H1 (cell line): ENCODE data around the gene RRH. TPM values are rescaled to one million over a fixed set of nuclear protein-coding genes. Genes with fewer than 3 reads are reported as not detected.

Source experiments
- CTCF ChIA-PET: fragments of 300-600 bp; sonication (Branson Sonifier 250); formaldehyde crosslinking; loops from one replicate; lab custom pipeline; 2021; ENCODE audit not compliant: partially characterized antibody; lab: Charles Lee
- POLR2A ChIA-PET: fragments of 300-600 bp; sonication (Branson Sonifier 250); formaldehyde crosslinking; loops from one replicate; lab custom pipeline; 2021; ENCODE audit warnings: inconsistent platforms; ENCODE audit not compliant: partially characterized antibody; lab: Charles Lee
- DNase-seq, 2 experiments: peaks; one replicate each; pipeline versions ENCODE4 v3.0.0 to v3.0.0-alpha.2; 2010 to 2022; ENCODE audit warnings: low spot score in 2 of 2, low read depth in 1 of 2, mixed read lengths in 1 of 2
- FAIRE-seq: peaks from 2 replicates; lab custom pipeline; 2011; peaks lifted over from hg19 to GRCh38; lab: Jason Lieb, UNC
- H2AFZ ChIP-seq: 2 replicates; pipeline ENCODE4 v1.8.1; 2012; ENCODE audit warnings: low read length, inconsistent platforms
- H2AK5ac ChIP-seq: 2 replicates; pipeline ENCODE4 v1.6.1; 2013; ENCODE audit warnings: low read depth, low read length
- H2BK120ac ChIP-seq: replicated peaks from 2 replicates; pipeline ENCODE3; 2013; ENCODE audit warnings: low read depth, low read length, inconsistent platforms
- H2BK12ac ChIP-seq: 2 replicates; pipeline ENCODE4 v1.6.1; 2013; ENCODE audit warnings: low read depth, low read length
- H2BK15ac ChIP-seq: 2 replicates; pipeline ENCODE4 v1.6.1; 2013; ENCODE audit warnings: low read length
- H2BK20ac ChIP-seq: 2 replicates; pipeline ENCODE4 v1.6.1; 2013; ENCODE audit warnings: low read length
- H2BK5ac ChIP-seq: 2 replicates; pipeline ENCODE4 v1.6.1; 2013; ENCODE audit warnings: low read depth, low read length
- H3K14ac ChIP-seq: 2 replicates; pipeline ENCODE4 v1.6.1; 2013; ENCODE audit warnings: inconsistent platforms; ENCODE audit not compliant: insufficient read length
- H3K18ac ChIP-seq: 2 replicates; pipeline ENCODE4 v1.6.1; 2013; ENCODE audit warnings: low read length; ENCODE audit errors: extremely low read depth
- H3K23ac ChIP-seq: 2 replicates; pipeline ENCODE4 v1.6.1; 2013; ENCODE audit warnings: inconsistent platforms; ENCODE audit not compliant: insufficient read length
- H3K23me2 ChIP-seq: 2 replicates; pipeline ENCODE4 v1.6.1; 2013; ENCODE audit warnings: low read depth, low read length
- H3K27ac ChIP-seq: 2 replicates; pipeline ENCODE4 v1.6.1; 2011; ENCODE audit warnings: low read depth, low read length, inconsistent platforms
- H3K27me3 ChIP-seq, 4 experiments: replicated peaks in 1 of 4; 1 replicate in 1 of 4; 2 replicates in 3 of 4; pipeline versions ENCODE4 v1.6.1 to v1.8.1; 2011 to 2013; ENCODE audit warnings: low read length in 3 of 4, mild to moderate bottlenecking in 3 of 4, inconsistent platforms in 2 of 4, mixed read lengths in 2 of 4, moderate library complexity in 1 of 4; ENCODE audit not compliant: control insufficient read depth in 3 of 4, insufficient read depth in 3 of 4; ENCODE audit errors: extremely low read depth in 1 of 4
- H3K36me3 ChIP-seq, 4 experiments: 2 replicates each; pipeline versions ENCODE4 v1.6.1 to v1.8.1; 2011 to 2013; ENCODE audit warnings: mild to moderate bottlenecking in 4 of 4, low read length in 3 of 4, moderate library complexity in 2 of 4, control low read depth in 1 of 4, inconsistent platforms in 1 of 4; ENCODE audit not compliant: insufficient read depth in 4 of 4, control insufficient read depth in 2 of 4
- H3K4ac ChIP-seq: replicated peaks from 2 replicates; pipeline ENCODE3; 2013; ENCODE audit warnings: low read length, low read depth, mixed read lengths, inconsistent platforms; ENCODE audit not compliant: insufficient read length
- H3K4me1 ChIP-seq, 4 experiments: replicated peaks in 1 of 4; 1 replicate in 1 of 4; 2 replicates in 3 of 4; pipeline versions ENCODE4 v1.6.1 to v1.8.1; 2011 to 2013; ENCODE audit warnings: low read length in 3 of 4, inconsistent platforms in 2 of 4, mixed read lengths in 1 of 4; ENCODE audit not compliant: insufficient read depth in 4 of 4, control insufficient read depth in 3 of 4
- H3K4me2 ChIP-seq, 2 experiments: 2 replicates each; pipeline versions ENCODE4 v1.6.1 to v1.8.1; 2011 to 2013; ENCODE audit warnings: low read depth in 2 of 2, low read length in 2 of 2, control low read depth in 1 of 2, inconsistent platforms in 1 of 2, mild to moderate bottlenecking in 1 of 2; ENCODE audit not compliant: insufficient read depth in 1 of 2
- H3K4me3 ChIP-seq, 4 experiments: fragments of 200-600, 300-600 bp in 1 of 4; sonication (generic), shearing (Covaris generic), sonication (Bioruptor Twin) in 1 of 4; 2 replicates each; pipeline versions ENCODE4 v1.5.1 to v1.8.1; 2011 to 2016; ENCODE audit warnings: low read length in 4 of 4, low read depth in 3 of 4, control low read depth in 2 of 4, inconsistent platforms in 2 of 4, mild to moderate bottlenecking in 2 of 4, mixed read lengths in 1 of 4, moderate library complexity in 1 of 4; ENCODE audit not compliant: insufficient read depth in 2 of 4; ENCODE audit errors: extremely low read depth in 1 of 4
- H3K56ac ChIP-seq: replicated peaks from 2 replicates; pipeline ENCODE3; 2013; ENCODE audit warnings: low read depth, mild to moderate bottlenecking, mixed read lengths, low read length, inconsistent platforms; ENCODE audit not compliant: insufficient read length
- H3K79me1 ChIP-seq: 2 replicates; pipeline ENCODE4 v1.6.1; 2013; ENCODE audit warnings: low read depth, low read length, control low read depth
- H3K79me2 ChIP-seq, 2 experiments: 2 replicates each; pipeline versions ENCODE4 v1.6.1 to v1.8.1; 2012 to 2013; ENCODE audit warnings: low read length in 2 of 2, mild to moderate bottlenecking in 2 of 2, inconsistent platforms in 1 of 2; ENCODE audit not compliant: insufficient read depth in 2 of 2, control insufficient read depth in 1 of 2
- H3K9ac ChIP-seq, 4 experiments: replicated peaks in 1 of 4; 1 replicate in 1 of 4; 2 replicates in 3 of 4; pipeline versions ENCODE4 v1.6.1 to v1.8.1; 2011 to 2013; ENCODE audit warnings: low read depth in 3 of 4, low read length in 3 of 4, control low read depth in 2 of 4, mild to moderate bottlenecking in 2 of 4, moderate library complexity in 2 of 4, inconsistent platforms in 1 of 4; ENCODE audit errors: extremely low read depth in 1 of 4
- H3K9me3 ChIP-seq, 2 experiments: 2 replicates each; pipeline versions ENCODE4 v1.6.1 to v1.8.1; 2012 to 2013; ENCODE audit warnings: mild to moderate bottlenecking in 2 of 2, moderate library complexity in 2 of 2, control low read depth in 1 of 2, inconsistent platforms in 1 of 2, low read depth in 1 of 2, low read length in 1 of 2, mixed read lengths in 1 of 2; ENCODE audit not compliant: insufficient read depth in 2 of 2
- H4K20me1 ChIP-seq, 2 experiments: replicated peaks in 1 of 2; 2 replicates each; pipeline versions ENCODE3 to v1.8.1; 2011 to 2013; ENCODE audit warnings: inconsistent platforms in 2 of 2, low read length in 2 of 2, mild to moderate bottlenecking in 1 of 2; ENCODE audit not compliant: insufficient read depth in 2 of 2, control insufficient read depth in 1 of 2
- H4K5ac ChIP-seq: 2 replicates; pipeline ENCODE4 v1.6.1; 2013; ENCODE audit warnings: low read length, low read depth, mixed read lengths, inconsistent platforms; ENCODE audit not compliant: insufficient read length
- H4K8ac ChIP-seq: 2 replicates; pipeline ENCODE4 v1.8.0; 2013; ENCODE audit warnings: mild to moderate bottlenecking, moderate library complexity, low read length, inconsistent platforms; ENCODE audit not compliant: insufficient read depth; ENCODE audit errors: extremely low read depth
- H4K91ac ChIP-seq: replicated peaks from 2 replicates; pipeline ENCODE3; 2013; ENCODE audit warnings: low read length, mixed read lengths, inconsistent platforms; ENCODE audit not compliant: insufficient read length
- BRCA1 ChIP-seq: IDR thresholded peaks from 2 replicates; pipeline ENCODE4 v1.6.1; 2012; ENCODE audit warnings: low read depth, low read length, improper control_type of control experiment
- CBX5 ChIP-seq: fragments of 300-800, 300-1000 bp; sonication (generic); IDR thresholded peaks from 2 replicates; pipeline ENCODE4 v1.7.1; 2016; ENCODE audit warnings: antibody characterized with exemption, low read length, low read depth
- CEBPB ChIP-seq: IDR thresholded peaks from 2 replicates; pipeline ENCODE4 v1.6.1; 2012; ENCODE audit warnings: low read depth, low read length
- CHD1 ChIP-seq: IDR thresholded peaks from 2 replicates; pipeline ENCODE4 v1.6.1; 2012; ENCODE audit warnings: low read depth, low read length, improper control_type of control experiment
- EGR1 ChIP-seq: IDR thresholded peaks from 2 replicates; pipeline ENCODE4 v1.6.1; 2011; ENCODE audit warnings: low read depth, low read length, borderline replicate concordance
- KDM1A ChIP-seq: fragments of 200-600, 300-600 bp; sonication (generic); IDR thresholded peaks from 2 replicates; pipeline ENCODE4 v1.7.1; 2016; ENCODE audit warnings: mild to moderate bottlenecking, low read length, borderline replicate concordance
- POLR2A ChIP-seq, 2 experiments: IDR thresholded peaks; 1 replicate in 1 of 2; 2 replicates in 1 of 2; pipeline ENCODE4 v1.6.1; 2011; ENCODE audit warnings: low read depth in 2 of 2, low read length in 2 of 2, mild to moderate bottlenecking in 2 of 2; ENCODE audit errors: control extremely low read depth in 1 of 2
- SRF ChIP-seq: IDR thresholded peaks from 2 replicates; pipeline ENCODE4 v1.6.1; 2011; ENCODE audit warnings: mild to moderate bottlenecking, low read depth, low read length, moderate library complexity
- TAF1 ChIP-seq: IDR thresholded peaks from 2 replicates; pipeline ENCODE4 v1.6.1; 2011; ENCODE audit warnings: mild to moderate bottlenecking, low read depth, low read length
- WGBS, 2 experiments: shearing (Covaris generic) in 1 of 2; methylation state at CpG; one replicate each; pipeline versions ENCODE4 v1.1.6 to v1.1.7; 2013 to 2015; ENCODE audit warnings: low lambda C conversion rate in 2 of 2, mixed read lengths in 2 of 2, inconsistent platforms in 1 of 2, low coverage in 1 of 2, missing lambda C conversion rate in 1 of 2; ENCODE audit not compliant: insufficient replicate concordance in 2 of 2, insufficient coverage in 1 of 2, insufficient read length in 1 of 2; ENCODE audit errors: extremely low coverage in 1 of 2, missing lambda C conversion rate in 1 of 2; 5-methylcytosine and 5-hydroxymethylcytosine counted together
- polyA plus RNA-seq, 7 experiments: library from polyadenylated mRNA; depleted of rRNA in 3 of 7; stranded (reverse) in 5 of 7; unstranded in 2 of 7; fragments of >200 nt in 5 of 7; fragments of 200-250 nt in 2 of 7; gene quantifications; 1 replicate in 5 of 7; 2 replicates in 1 of 7; 4 replicates in 1 of 7; pipeline versions ENCODE4 v1.2.1 to v1.2.3, GENCODE V29; 2011 to 2013; ENCODE audit warnings: missing spikeins in 2 of 7, mixed read lengths in 2 of 7
- total RNA-seq: library from RNA; stranded (reverse); fragmentation: NEBNext Ultra II Directional; extraction: Animal tissue kit (Norgen Biotek cat#: 25700); gene quantifications from 2 replicates; pipeline ENCODE4 v1.2.1, GENCODE V29; 2021

Gene RRH
- total and polyA plus RNA-seq, 2 of the 8 experiments (the other 6 are each of a cell fraction or from before 2014, with no cell fraction given), result 0.38 TPM; not detected in 1

DNA sequence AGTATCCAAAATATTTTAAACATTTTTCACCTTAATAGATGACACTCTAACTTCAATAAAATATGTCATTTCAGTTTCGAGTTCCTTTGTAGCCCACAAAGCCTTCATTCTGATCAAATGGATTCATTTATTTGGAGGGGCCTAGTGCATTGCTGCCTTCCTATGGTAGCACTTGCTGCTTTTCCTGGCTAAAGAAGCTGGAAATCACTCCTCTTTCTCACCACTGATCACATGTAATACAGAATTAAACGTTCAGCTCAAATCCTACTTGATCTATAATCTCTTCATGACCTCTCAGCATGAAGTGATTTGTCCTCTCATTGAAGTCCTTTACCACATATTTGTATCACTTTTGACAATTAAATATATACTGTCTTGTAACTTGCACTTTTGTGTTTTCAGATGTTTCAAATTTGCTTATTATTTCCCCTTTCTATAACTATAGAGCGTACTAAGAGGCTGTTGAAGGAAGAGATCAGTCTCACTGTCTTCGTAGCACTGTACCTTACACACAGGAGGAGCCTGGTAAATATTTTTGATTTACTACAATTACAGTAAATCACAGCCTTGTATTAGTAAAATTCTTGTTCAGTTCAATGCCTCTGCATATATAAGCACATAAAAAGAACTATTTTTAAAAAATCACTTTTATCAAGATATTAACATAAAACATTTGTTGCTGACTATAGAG is 26.5 kb upstream of the RRH start:
- no peak for FAIRE-seq
- TF ChIP-seq CEBPB (no peak), KDM1A (no peak), EGR1 (no peak), SRF (no peak), CBX5 (no peak), CHD1 (no peak), POLR2A (IDR thresholded peaks at IDR 0.05; ENCODE audit: control extremely low read depth in 1 of 2, low read depth in 2 of 2, low read length in 2 of 2) (no peak), TAF1 (no peak), BRCA1 (no peak)

More for the DNA sequence above, 26.5 kb upstream of the RRH start:
- H2BK12ac ChIP-seq, result no peak overlapping the region
- no peak overlapping the region for H3K56ac ChIP-seq
- H3K23me2 ChIP-seq, result no peaks in the 10 kb centered on the region
- no peak overlapping the region for H3K4me3 ChIP-seq
- H3K18ac ChIP-seq, result no peak overlapping the region
- no peak for DNase-seq
- no peaks in the 10 kb centered on the region for H3K79me1 ChIP-seq
- H2BK15ac ChIP-seq, result no peak overlapping the region
- no peak overlapping the region for H2AFZ ChIP-seq
- POLR2A ChIA-PET, result no interaction called here
- CTCF ChIA-PET, result interaction anchor here (0.5 to 1.4 kb wide), 3 partner anchors 9 to 1048 kb away, joined by 3 to 4 read pairs (median 4); partner anchors contain the start of gene CASP6
- no peak overlapping the region for H4K91ac ChIP-seq
- H3K79me2 ChIP-seq, result no peaks in the 10 kb centered on the region
- H4K8ac ChIP-seq, result no peak overlapping the region
- H3K36me3 ChIP-seq, result no peaks in the 10 kb centered on the region
- no peaks in the 10 kb centered on the region for H3K4me1 ChIP-seq
- H3K9me3 ChIP-seq, result no peaks in the 10 kb centered on the region
- H4K20me1 ChIP-seq, result no peaks in the 10 kb centered on the region
- H2AK5ac ChIP-seq, result no peak overlapping the region
- H3K4me2 ChIP-seq, result no peak overlapping the region
- H2BK120ac ChIP-seq, result no peak overlapping the region
- WGBS, 2 experiments, result 88% methylated on average over 4 of the region's 4 CpGs; no CpG with 5 or more reads in 1 of the 2 experiments
- H2BK20ac ChIP-seq, result no peak overlapping the region
- no peak overlapping the region for H3K4ac ChIP-seq
- H3K9ac ChIP-seq, result no peak overlapping the region
- no peaks in the 10 kb centered on the region for H3K27me3 ChIP-seq
- H3K23ac ChIP-seq, result no peak overlapping the region
- H2BK5ac ChIP-seq, result no peak overlapping the region
- no peak overlapping the region for H3K14ac ChIP-seq
- H4K5ac ChIP-seq, result no peak overlapping the region
- no peak overlapping the region for H3K27ac ChIP-seq
